Esophagus muscularis mucosa (tissue), 3 donors: Measurements from ENCODE around the gene DNASE2B.

Experiments used
- POLR2A ChIP-seq: fragments of 450-650 bp; IDR thresholded peaks from one replicate; pipeline ENCODE4 v1.6.1; 2017; ENCODE audit warnings: antibody characterized with exemption, moderate library complexity, mild to moderate bottlenecking, low read depth
- TF ChIP-seq, protein P1 (sequence below), 3 experiments: fragments of 200-600 bp in 2 of 3; fragments of 450-650 bp in 1 of 3; sonication (generic) in 2 of 3; IDR thresholded peaks; one replicate each; pipeline ENCODE4 v1.5.1; 2017 to 2019; ENCODE audit warnings: antibody characterized with exemption in 3 of 3, mild to moderate bottlenecking in 2 of 3, moderate library complexity in 1 of 3

DNA sequence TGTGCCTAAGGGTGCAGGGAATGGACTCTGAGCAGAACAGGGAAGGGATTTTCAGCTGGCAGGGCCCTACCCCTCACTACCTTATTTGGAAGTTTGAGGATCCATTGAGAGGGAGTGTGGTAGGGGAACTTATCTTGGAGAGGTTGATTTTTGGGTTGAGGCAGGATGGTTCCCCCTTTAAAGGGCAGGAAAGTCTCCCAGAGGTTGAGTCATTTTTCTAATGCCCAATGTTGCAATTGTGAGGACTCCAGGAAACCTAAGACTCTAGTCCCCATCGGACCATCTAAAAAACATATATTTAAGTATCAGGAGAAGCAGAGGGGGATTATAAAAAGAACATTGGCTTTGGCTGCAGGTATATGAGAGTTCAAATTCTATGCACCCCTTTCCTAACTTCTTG is 49.5 kb upstream of the DNASE2B start:
- TF ChIP-seq, protein P1, sequence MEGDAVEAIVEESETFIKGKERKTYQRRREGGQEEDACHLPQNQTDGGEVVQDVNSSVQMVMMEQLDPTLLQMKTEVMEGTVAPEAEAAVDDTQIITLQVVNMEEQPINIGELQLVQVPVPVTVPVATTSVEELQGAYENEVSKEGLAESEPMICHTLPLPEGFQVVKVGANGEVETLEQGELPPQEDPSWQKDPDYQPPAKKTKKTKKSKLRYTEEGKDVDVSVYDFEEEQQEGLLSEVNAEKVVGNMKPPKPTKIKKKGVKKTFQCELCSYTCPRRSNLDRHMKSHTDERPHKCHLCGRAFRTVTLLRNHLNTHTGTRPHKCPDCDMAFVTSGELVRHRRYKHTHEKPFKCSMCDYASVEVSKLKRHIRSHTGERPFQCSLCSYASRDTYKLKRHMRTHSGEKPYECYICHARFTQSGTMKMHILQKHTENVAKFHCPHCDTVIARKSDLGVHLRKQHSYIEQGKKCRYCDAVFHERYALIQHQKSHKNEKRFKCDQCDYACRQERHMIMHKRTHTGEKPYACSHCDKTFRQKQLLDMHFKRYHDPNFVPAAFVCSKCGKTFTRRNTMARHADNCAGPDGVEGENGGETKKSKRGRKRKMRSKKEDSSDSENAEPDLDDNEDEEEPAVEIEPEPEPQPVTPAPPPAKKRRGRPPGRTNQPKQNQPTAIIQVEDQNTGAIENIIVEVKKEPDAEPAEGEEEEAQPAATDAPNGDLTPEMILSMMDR (IDR thresholded peaks at IDR 0.05): no peak
- no peak for TF ChIP-seq POLR2A
